Germinal center (tissue), 1 donor: ENCODE measurements around the gene SPINK5.

Source experiments
- DNase-seq: peaks from one replicate; pipeline ENCODE4 v3.0.0; 2012; ENCODE audit warnings: mixed read lengths, low spot score

SPINK5 gene

GRCh38 chr5:148186248-148187003 is 122.6 kb downstream of the SPINK5 start:
- DNase-seq, result no peak
